HepG2 (cell line): ENCODE results near the gene RNASE4. TPM values are rescaled to one million over a fixed set of nuclear protein-coding genes. Genes with fewer than 3 reads are reported as not detected.

Experiments
- ARNTL ChIP-seq: sonication (generic); formaldehyde crosslinking; IDR thresholded peaks from 2 replicates; pipeline ENCODE4 v1.4.0; 2020; ENCODE audit warnings: mild to moderate bottlenecking, missing genetic modification reagents
- CBX2 ChIP-seq, 2 experiments: fragments of 200-600 bp in 1 of 2; sonication (generic); formaldehyde crosslinking in 1 of 2; IDR thresholded peaks; 2 replicates each; pipeline versions ENCODE4 v1.7.0 to v1.8.1; 2018 to 2022; ENCODE audit warnings: low read depth in 2 of 2, low read length in 1 of 2, mild to moderate bottlenecking in 1 of 2, missing genetic modification reagents in 1 of 2
- CTCF ChIP-seq: sonication (generic); formaldehyde crosslinking; IDR thresholded peaks from 2 replicates; pipeline ENCODE4 v1.5.0; 2020; ENCODE audit warnings: mild to moderate bottlenecking, missing genetic modification reagents, moderate library complexity
- FOXA3 ChIP-seq: IDR thresholded peaks from 2 replicates; pipeline ENCODE4 v1.6.1; 2016; ENCODE audit warnings: missing genetic modification reagents, missing compliant biosample characterization
- KAT8 ChIP-seq: IDR thresholded peaks from 2 replicates; pipeline ENCODE4 v1.6.1; 2016; ENCODE audit warnings: missing genetic modification reagents, missing compliant biosample characterization
- MAF1 ChIP-seq: sonication (generic); formaldehyde crosslinking; IDR thresholded peaks from 2 replicates; pipeline ENCODE4 v1.5.0; 2020; ENCODE audit warnings: missing genetic modification reagents, borderline replicate concordance
- MIER2 ChIP-seq: IDR thresholded peaks from 2 replicates; pipeline ENCODE4 v1.6.1; 2016; ENCODE audit warnings: missing biosample characterization, missing genetic modification reagents
- MYPOP ChIP-seq: sonication (generic); formaldehyde crosslinking; IDR thresholded peaks from 2 replicates; pipeline ENCODE4 v1.8.1; 2023; ENCODE audit warnings: mild to moderate bottlenecking, moderate library complexity, missing genetic modification reagents
- PATZ1 ChIP-seq: sonication (generic); formaldehyde crosslinking; IDR thresholded peaks from 2 replicates; pipeline ENCODE4 v1.4.0; 2020; ENCODE audit warnings: missing genetic modification reagents
- RELA ChIP-seq: sonication (generic); formaldehyde crosslinking; IDR thresholded peaks from 2 replicates; pipeline ENCODE4 v1.4.0; 2020; ENCODE audit warnings: missing genetic modification reagents
- SMAD3 ChIP-seq: sonication (generic); formaldehyde crosslinking; IDR thresholded peaks from 2 replicates; pipeline ENCODE4 v1.4.0; 2020; ENCODE audit warnings: missing genetic modification reagents
- STAT5B ChIP-seq: sonication (generic); formaldehyde crosslinking; IDR thresholded peaks from 2 replicates; pipeline ENCODE4 v1.4.0; 2020; ENCODE audit warnings: missing genetic modification reagents
- THRA ChIP-seq: sonication (generic); formaldehyde crosslinking; IDR thresholded peaks from 2 replicates; pipeline ENCODE4 v1.4.0; 2020; ENCODE audit warnings: missing genetic modification reagents, borderline replicate concordance
- ZBTB14 ChIP-seq: sonication (generic); formaldehyde crosslinking; IDR thresholded peaks from 2 replicates; pipeline ENCODE4 v1.4.0; 2020; ENCODE audit warnings: missing genetic modification reagents
- ZNF331 ChIP-seq: sonication (generic); formaldehyde crosslinking; IDR thresholded peaks from 2 replicates; pipeline ENCODE4 v1.4.0; 2020; ENCODE audit warnings: missing genetic modification reagents
- ZNF580 ChIP-seq: IDR thresholded peaks from 2 replicates; pipeline ENCODE4 v1.6.1; 2016; ENCODE audit warnings: low read depth, borderline replicate concordance
- ZNF589 ChIP-seq: sonication (generic); formaldehyde crosslinking; conservative IDR thresholded peaks from 2 replicates; pipeline ENCODE4 v1.8.0; 2022; ENCODE audit warnings: mild to moderate bottlenecking, moderate library complexity, missing genetic modification reagents
- ZNF597 ChIP-seq: sonication (generic); formaldehyde crosslinking; IDR thresholded peaks from 2 replicates; pipeline ENCODE4 v1.5.0; 2020; ENCODE audit warnings: missing genetic modification reagents
- ZSCAN29 ChIP-seq: sonication (generic); formaldehyde crosslinking; conservative IDR thresholded peaks from 2 replicates; pipeline ENCODE4 v1.4.0; 2020; ENCODE audit warnings: mild to moderate bottlenecking, missing genetic modification reagents
- polyA plus RNA-seq, 8 experiments: library from polyadenylated mRNA; depleted of rRNA in 3 of 8; stranded (reverse) in 7 of 8; unstranded in 1 of 8; fragments of >200 nt; fragmentation: Illumina TruSeq in 4 of 8; extraction: Trizol in 4 of 8; gene quantifications; 2 replicates each; pipeline versions ENCODE4 v1.2.1 to v1.2.3, GENCODE V29; 2011 to 2016; ENCODE audit warnings: low read depth in 4 of 8, missing spikeins in 1 of 8, mixed read lengths in 1 of 8; ENCODE audit not compliant: insufficient read depth in 1 of 8
- total RNA-seq, 5 experiments: library from RNA; depleted of rRNA; stranded (reverse); fragments of >200 nt; fragmentation: Illumina TruSeq; extraction: Trizol; gene quantifications; 2 replicates each; pipeline ENCODE4 v1.2.3, GENCODE V29; 2016; ENCODE audit warnings: low read depth in 1 of 5

RNASE4 gene
- total and polyA plus RNA-seq, 2 of the 13 experiments (the other 11 are each of a cell fraction or from before 2014, with no cell fraction given): 109 to 983 TPM

- TF ChIP-seq ZNF331 (CRISPR knock-in tag) (peak; percentile 91), CTCF (CRISPR knock-in tag) (no peak), ZNF589 (CRISPR knock-in tag) (peak; percentile 26; the same call in 1 of the 2 replicates), SMAD3 (CRISPR knock-in tag) (peak; percentile 92), ZSCAN29 (CRISPR knock-in tag) (no peak), KAT8 (CRISPR knock-in tag) (no peak), ZNF580 (CRISPR knock-in tag) (peak; percentile 69), MYPOP (peak; percentile 3; the same call in 1 of the 2 replicates), ZBTB14 (CRISPR knock-in tag) (no peak), RELA (no peak), FOXA3 (CRISPR knock-in tag) (peak; percentile 67; the same call in 1 of the 2 replicates), MIER2 (CRISPR knock-in tag) (peak; percentile 64; the same call in 1 of the 2 replicates), THRA (CRISPR knock-in tag) (peak; percentile 31; the same call in 1 of the 2 replicates), MAF1 (peak; percentile 98), CBX2 (IDR thresholded peaks at IDR 0.05; ENCODE audit: low read depth, low read length) (no peak), CBX2 (CRISPR knock-in tag; IDR thresholded peaks at IDR 0.05; ENCODE audit: low read depth) (no peak), ARNTL (CRISPR knock-in tag) (no peak; the same call in 1 of the 2 replicates), PATZ1 (CRISPR knock-in tag) (0 out of 2 replicates have a peak, but pooled peaks have one; percentile 8), STAT5B (CRISPR knock-in tag) (0 out of 2 replicates have a peak, but pooled peaks have one; percentile 18), ZNF597 (CRISPR knock-in tag) (0 out of 2 replicates have a peak, but pooled peaks have one; percentile 55)
These were observed 1.1 kb upstream of the RNASE4 start (continued) for GRCh38 chr14:20683125-20683890.
